Measurements from ENCODE around the gene MUC3A.
"Not testable (repeated sequence)": the region's sequence is repeated elsewhere in the genome, so short reads cannot be mapped to it uniquely, and the experiment has no call there.

Gene MUC3A

GRCh38 chr7:100949227-100949932, at the start of gene MUC3A:
TSS of gene MUC3A (plus strand) at chr7:100949534. CDS start at chr7:100949625, 91 bp downstream.
- DNase-seq = no peak

GRCh38 chr7:100900978-100901377, 48.4 kb upstream of the MUC3A start:
- DNase-seq = no peak

GRCh38 chr7:100901921-100902332, 47.4 kb upstream of the MUC3A start:
- no peak for DNase-seq

- no peak for DNase-seq
Observed at GRCh38 chr7:100902638-100903037, 46.7 kb upstream of the MUC3A start.

GRCh38 chr7:100908512-100908911, 40.8 kb upstream of the MUC3A start:
- no peak for DNase-seq

- DNase-seq = not testable (repeated sequence)
Observed at GRCh38 chr7:100910443-100910842, 38.9 kb upstream of the MUC3A start.

- DNase-seq = no peak
Observed at GRCh38 chr7:100911484-100911883, 37.9 kb upstream of the MUC3A start.

GRCh38 chr7:100914208-100914878, 35.0 kb upstream of the MUC3A start:
- DNase-seq = no peak

GRCh38 chr7:100914879-100915447, 34.4 kb upstream of the MUC3A start:
- DNase-seq = no peak

GRCh38 chr7:100919335-100919734, 30.0 kb upstream of the MUC3A start:
- DNase-seq = not testable (repeated sequence)

GRCh38 chr7:100919779-100920437, 29.4 kb upstream of the MUC3A start:
- DNase-seq = not testable (repeated sequence)

- no peak for DNase-seq
Observed at GRCh38 chr7:100921039-100921438, 28.3 kb upstream of the MUC3A start.

- DNase-seq = not testable (repeated sequence)
Observed at GRCh38 chr7:100923616-100924015, 25.7 kb upstream of the MUC3A start.

GRCh38 chr7:100929808-100930174, 19.5 kb upstream of the MUC3A start:
- no peak for DNase-seq

- DNase-seq = no peak
Observed at GRCh38 chr7:100933734-100934133, 15.6 kb upstream of the MUC3A start.

- not testable (repeated sequence) for DNase-seq
Observed at GRCh38 chr7:100935381-100935780, 14.0 kb upstream of the MUC3A start.

GRCh38 chr7:100936167-100936566, 13.2 kb upstream of the MUC3A start:
- DNase-seq = not testable (repeated sequence)

GRCh38 chr7:100942045-100942774, 7.1 kb upstream of the MUC3A start:
- no peak for DNase-seq

- no peak for DNase-seq
Observed at GRCh38 chr7:100943693-100944092, 5.6 kb upstream of the MUC3A start.

GRCh38 chr7:100944138-100944537, 5.2 kb upstream of the MUC3A start:
- DNase-seq = no peak

- no peak for DNase-seq
Observed at GRCh38 chr7:100946111-100946510, 3.2 kb upstream of the MUC3A start.

GRCh38 chr7:100946766-100947365, 2.5 kb upstream of the MUC3A start:
- no peak for DNase-seq

All from activated CD4-positive, CD25-positive, alpha-beta regulatory T cell (primary cell).